CD4-positive, CD25-positive, alpha-beta regulatory T cell (primary cell): ENCODE data around the gene CRELD2. TPM values are rescaled to one million over a fixed set of nuclear protein-coding genes. Genes with fewer than 3 reads are reported as not detected.

Experiments used
- ATAC-seq, 2 donors: fragments of 150-1000 bp; cut with Tn5 transposase; one replicate each; pipeline ENCODE4 v1.10.0; 2021; ENCODE audit warnings: low read depth in 2 of 2, moderate number of reproducible peaks in 2 of 2, moderate library complexity in 1 of 2
- DNase-seq, 3 donors: peaks; one replicate each; pipeline versions ENCODE4 v3.0.0 to v3.0.0-alpha.2; 2012 to 2022; ENCODE audit warnings: mixed read lengths in 1 of 3
- H3K27ac ChIP-seq: one replicate; pipeline ENCODE4 v1.7.0; 2013; ENCODE audit warnings: mild to moderate bottlenecking, low read length; ENCODE audit not compliant: insufficient read depth, poor library complexity, severe bottlenecking
- H3K27me3 ChIP-seq: one replicate; pipeline ENCODE4 v1.7.0; 2013; ENCODE audit warnings: low read length; ENCODE audit not compliant: control insufficient read depth, insufficient read depth
- H3K36me3 ChIP-seq: one replicate; pipeline ENCODE4 v1.7.0; 2013; ENCODE audit warnings: mild to moderate bottlenecking, low read length, moderate library complexity; ENCODE audit not compliant: control insufficient read depth, insufficient read depth
- H3K4me1 ChIP-seq: 2 replicates; pipeline ENCODE4 v1.7.0; 2013; ENCODE audit warnings: mild to moderate bottlenecking, low read length; ENCODE audit not compliant: insufficient read depth, control insufficient read depth, poor library complexity, severe bottlenecking
- H3K4me3 ChIP-seq: one replicate; pipeline ENCODE4 v1.7.0; 2013; ENCODE audit warnings: low read depth, mild to moderate bottlenecking, low read length, moderate library complexity
- H3K9me3 ChIP-seq, 2 experiments: 1 replicate in 1 of 2; 2 replicates in 1 of 2; pipeline ENCODE4 v1.7.0; 2013; ENCODE audit warnings: low read length in 2 of 2, mild to moderate bottlenecking in 1 of 2, moderate library complexity in 1 of 2; ENCODE audit not compliant: control insufficient read depth in 2 of 2
- H3K27ac Mint-ChIP-seq, 3 donors: one replicate each; pipeline ENCODE4 v1.8.0; 2020 to 2022; ENCODE audit warnings: mild to moderate bottlenecking in 3 of 3, mixed read lengths in 3 of 3, moderate library complexity in 2 of 3
- H3K27me3 Mint-ChIP-seq: one replicate; pipeline ENCODE4 v1.8.0; 2022; ENCODE audit warnings: mild to moderate bottlenecking, mixed read lengths
- H3K36me3 Mint-ChIP-seq: one replicate; pipeline ENCODE4 v1.8.0; 2020; ENCODE audit warnings: mixed read lengths
- H3K4me1 Mint-ChIP-seq, 4 donors: one replicate each; pipeline ENCODE4 v1.8.0; 2020 to 2022; ENCODE audit warnings: mixed read lengths in 4 of 4, mild to moderate bottlenecking in 1 of 4
- H3K4me3 Mint-ChIP-seq, 4 donors: one replicate each; pipeline ENCODE4 v1.8.0; 2020 to 2022; ENCODE audit warnings: mild to moderate bottlenecking in 4 of 4, mixed read lengths in 4 of 4, moderate library complexity in 3 of 4
- H3K9me3 Mint-ChIP-seq, 7 donors: one replicate each; pipeline ENCODE4 v1.8.0; 2020 to 2022; ENCODE audit warnings: mixed read lengths in 7 of 7, mild to moderate bottlenecking in 3 of 7, moderate library complexity in 2 of 7
- polyA plus RNA-seq, 4 donors: library from polyadenylated mRNA; unstranded; fragments of 300-500 nt; fragmentation: Illumina TruSeq; gene quantifications; one replicate each; pipeline ENCODE4 v1.2.3, GENCODE V29; 2021
- total RNA-seq: library from RNA; stranded (reverse); gene quantifications from one replicate; pipeline ENCODE4 v1.2.3, GENCODE V29; 2022

The CRELD2 gene
- total and polyA plus RNA-seq, 5 donors from 2014 or later = 22.4 to 38.2 (median 37.8) TPM

DNA sequence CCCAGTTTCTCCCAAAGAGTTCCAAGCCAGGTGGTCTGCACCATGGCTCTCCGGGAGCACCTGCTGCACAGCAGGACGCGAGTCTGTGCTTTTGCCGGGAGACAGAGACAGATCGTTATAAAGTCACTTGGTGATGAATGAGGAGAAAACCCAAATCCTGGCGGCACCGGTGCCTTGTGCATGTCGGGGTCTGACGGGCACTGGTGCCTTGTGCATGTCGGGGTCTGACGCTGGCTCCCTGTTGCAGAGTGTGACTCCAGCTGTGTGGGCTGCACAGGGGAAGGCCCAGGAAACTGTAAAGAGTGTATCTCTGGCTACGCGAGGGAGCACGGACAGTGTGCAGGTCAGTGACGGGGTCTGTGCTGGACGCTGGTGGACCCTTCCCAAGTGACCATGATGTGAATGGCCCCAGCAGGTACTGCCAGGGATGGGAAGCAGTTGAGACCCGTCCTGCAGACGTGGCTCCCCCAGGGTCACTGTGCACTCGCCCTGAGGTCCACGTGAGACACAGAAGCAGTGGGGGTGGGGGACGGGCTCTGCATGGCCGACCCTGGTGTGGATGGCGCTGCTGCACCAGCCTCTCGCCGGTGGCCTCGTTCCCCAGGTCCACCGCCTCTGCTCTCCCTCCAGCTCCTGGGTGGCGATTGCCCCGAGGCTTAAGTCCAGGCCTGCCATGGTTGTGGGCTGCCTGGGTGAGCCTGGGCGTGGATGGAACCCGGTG, 5.8 kb downstream of the CRELD2 start:
- ATAC-seq (no peak), DNase-seq (no peak)
- Histone ChIP-seq H3K27ac (peak overlapping the region; percentile 30), H3K4me3 (no peak overlapping the region), H3K36me3 (peaks cover 3% of the 10 kb centered on the region), H3K9me3 (no peaks in the 10 kb centered on the region), H3K27me3 (no peaks in the 10 kb centered on the region), H3K4me1 (peaks cover 25% of the 10 kb centered on the region)
- Mint-ChIP-seq H3K4me1 (peaks cover 9 to 39% (median 28%) of the 10 kb centered on the region in 4 donors), H3K27ac (peak overlapping the region in 1 of 3 donors; percentile 64), H3K4me3 (peak overlapping the region in 3 of 4 donors; percentile 43 to 80 (median 54)), H3K36me3 (peaks cover 7% of the 10 kb centered on the region), H3K9me3 (no peaks in the 10 kb centered on the region), H3K27me3 (no peaks in the 10 kb centered on the region)

DNA sequence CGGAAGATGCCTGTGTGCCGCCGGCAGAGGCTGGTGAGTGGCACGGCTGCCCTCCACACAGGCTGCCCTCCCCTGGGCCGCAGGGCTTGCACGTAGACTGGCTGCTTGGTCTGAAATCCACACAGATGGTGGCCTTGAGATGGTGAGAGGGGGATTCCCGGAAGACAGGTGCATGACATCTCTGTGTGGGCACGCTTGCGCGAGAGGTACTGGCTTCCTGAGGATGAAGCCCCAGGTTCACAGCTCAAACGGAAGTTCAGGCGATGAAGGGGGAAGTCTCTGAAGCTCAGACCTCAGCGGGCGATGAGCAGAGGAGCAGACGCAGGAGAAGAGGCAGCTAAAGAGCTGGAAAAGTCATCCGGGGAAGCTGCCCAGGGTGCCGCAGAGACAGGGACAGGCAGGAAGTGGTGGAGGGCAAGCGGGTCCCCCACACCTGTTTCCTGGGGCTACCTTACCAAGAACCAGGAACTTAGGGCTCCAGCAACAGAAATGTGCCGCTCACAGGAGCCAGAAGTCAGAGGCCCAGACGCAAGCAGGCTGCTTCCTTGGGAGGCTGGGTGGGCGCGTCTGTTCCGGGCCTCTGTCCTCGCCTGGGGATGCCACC, 7.2 kb downstream of the CRELD2 start:
- Mint-ChIP-seq H3K36me3 (peaks cover 7% of the 10 kb centered on the region), H3K27ac (peak overlapping the region; percentile 96 to 99 (median 98)), H3K9me3 (no peaks in the 10 kb centered on the region), H3K4me3 (peak overlapping the region; percentile 83 to 91 (median 86)), H3K4me1 (peaks cover 9 to 35% (median 22%) of the 10 kb centered on the region in 4 donors), H3K27me3 (no peaks in the 10 kb centered on the region)
- no peaks in the 10 kb centered on the region for H3K27me3 ChIP-seq
- DNase-seq = peak; percentile 72 to 89 (median 77)
- peaks cover 33% of the 10 kb centered on the region for H3K4me1 ChIP-seq
- peak overlapping the region; percentile 94 for H3K27ac ChIP-seq
- no peaks in the 10 kb centered on the region for H3K9me3 ChIP-seq
- H3K36me3 ChIP-seq = no peaks in the 10 kb centered on the region
- peak overlapping the region; percentile 73 for H3K4me3 ChIP-seq
- ATAC-seq = peak; percentile 78 to 80

DNA sequence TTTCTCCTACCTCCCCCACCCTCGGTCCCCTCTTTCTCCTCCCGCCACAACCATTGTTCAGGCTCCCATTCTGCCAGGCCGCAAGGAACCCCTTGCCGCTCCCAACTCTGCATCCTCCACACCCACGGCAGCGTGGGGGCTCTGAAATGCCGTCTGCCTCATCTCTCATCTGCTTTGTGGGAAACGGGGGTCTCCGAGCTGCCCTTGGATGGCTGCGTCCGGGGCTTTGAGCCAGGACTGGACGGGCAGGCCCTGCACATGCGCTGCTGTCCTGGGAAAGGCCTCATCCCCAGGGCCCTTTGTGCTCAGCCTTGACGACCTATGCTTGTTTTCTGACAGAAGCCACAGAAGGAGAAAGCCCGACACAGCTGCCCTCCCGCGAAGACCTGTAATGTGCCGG, 8.5 kb downstream of the CRELD2 start:
- H3K27ac ChIP-seq = no peak overlapping the region
- no peak overlapping the region for H3K4me3 ChIP-seq
- H3K36me3 ChIP-seq = no peaks in the 10 kb centered on the region
- DNase-seq = no peak
- H3K9me3 ChIP-seq = no peaks in the 10 kb centered on the region
- no peak for ATAC-seq
- peak overlapping the region; percentile 33 to 77 (median 54) for H3K4me3 Mint-ChIP-seq
- peaks cover 14 to 42% (median 25%) of the 10 kb centered on the region in 4 donors for H3K4me1 Mint-ChIP-seq
- peak overlapping the region; percentile 20 to 92 (median 83) for H3K27ac Mint-ChIP-seq
- no peaks in the 10 kb centered on the region for H3K9me3 Mint-ChIP-seq
- H3K36me3 Mint-ChIP-seq = peaks cover 7% of the 10 kb centered on the region
- H3K27me3 Mint-ChIP-seq = no peaks in the 10 kb centered on the region
- H3K27me3 ChIP-seq = no peaks in the 10 kb centered on the region
- peaks cover 46% of the 10 kb centered on the region for H3K4me1 ChIP-seq

DNA sequence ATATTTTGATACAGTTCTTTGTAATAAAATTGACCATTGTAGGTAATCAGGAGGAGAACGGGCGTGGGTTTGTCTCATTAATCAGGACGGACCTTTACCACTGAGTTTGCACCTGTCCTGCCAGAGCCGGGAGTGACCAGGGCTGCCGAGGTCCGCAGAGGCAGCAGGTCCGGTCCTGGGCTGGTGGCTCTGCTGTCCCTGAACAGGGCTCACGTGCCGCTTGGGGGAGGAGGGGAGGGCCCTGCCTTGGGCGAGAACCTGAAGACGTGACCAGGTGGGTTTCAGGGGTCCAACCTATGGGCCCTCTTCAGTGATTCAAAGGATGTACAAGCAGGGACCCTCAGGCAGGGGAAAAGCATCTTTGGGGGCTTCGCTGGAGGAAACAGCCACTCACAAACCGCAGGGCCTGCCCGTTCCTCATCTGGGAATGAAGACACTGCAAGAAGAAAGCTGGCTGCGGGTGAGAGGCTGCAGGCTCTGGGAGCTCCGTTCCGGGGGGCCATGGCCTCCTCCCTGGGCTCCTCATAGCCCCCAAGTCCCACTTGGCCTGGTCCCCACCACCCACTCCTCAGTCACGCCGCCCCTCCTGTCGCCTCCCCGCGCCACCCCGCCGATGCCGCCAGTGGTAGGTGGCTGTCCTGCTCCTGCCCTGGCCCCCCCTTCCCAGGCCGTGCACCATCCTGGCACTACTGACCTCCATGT, 9.2 kb downstream of the CRELD2 start:
- no peak overlapping the region for H3K4me3 ChIP-seq
- no peaks in the 10 kb centered on the region for H3K36me3 ChIP-seq
- Mint-ChIP-seq H3K9me3 (no peaks in the 10 kb centered on the region), H3K27ac (peak overlapping the region; percentile 20 to 92 (median 83)), H3K4me3 (peak overlapping the region in 2 of 4 donors; percentile 54 to 77), H3K4me1 (peaks cover 14 to 47% (median 25%) of the 10 kb centered on the region in 4 donors), H3K36me3 (peaks cover 7% of the 10 kb centered on the region), H3K27me3 (no peaks in the 10 kb centered on the region)
- DNase-seq = no peak
- no peak for ATAC-seq
- H3K4me1 ChIP-seq = peaks cover 47% of the 10 kb centered on the region
- H3K9me3 ChIP-seq = no peaks in the 10 kb centered on the region
- H3K27me3 ChIP-seq = no peaks in the 10 kb centered on the region
- H3K27ac ChIP-seq = no peak overlapping the region

DNA sequence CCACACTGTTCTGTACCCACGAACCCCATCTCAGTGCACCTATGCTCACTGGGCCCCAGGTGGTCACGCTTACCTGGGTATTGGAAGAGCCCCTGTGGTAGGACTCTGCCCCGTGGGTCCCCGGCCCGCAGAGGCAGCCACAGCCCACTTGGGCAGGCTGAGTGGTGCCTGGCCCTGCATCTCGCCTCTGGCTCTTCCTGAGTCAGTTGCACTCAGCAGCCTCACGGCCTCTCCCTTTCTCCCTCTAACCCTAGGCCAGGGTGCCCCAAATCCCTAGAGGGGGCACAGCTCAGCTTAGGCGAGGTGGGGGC, 9.7 kb downstream of the CRELD2 start:
- Mint-ChIP-seq H3K4me1 (peaks cover 14 to 52% (median 29%) of the 10 kb centered on the region in 4 donors), H3K27me3 (no peaks in the 10 kb centered on the region), H3K4me3 (no peak overlapping the region), H3K27ac (peak overlapping the region in 1 of 3 donors; percentile 36), H3K36me3 (peaks cover 7% of the 10 kb centered on the region), H3K9me3 (no peaks in the 10 kb centered on the region)
- H3K4me3 ChIP-seq = no peak overlapping the region
- H3K4me1 ChIP-seq = peaks cover 49% of the 10 kb centered on the region
- H3K27ac ChIP-seq = no peak overlapping the region
- no peaks in the 10 kb centered on the region for H3K9me3 ChIP-seq
- H3K36me3 ChIP-seq = no peaks in the 10 kb centered on the region
- ATAC-seq (no peak), DNase-seq (no peak)
- no peaks in the 10 kb centered on the region for H3K27me3 ChIP-seq

DNA sequence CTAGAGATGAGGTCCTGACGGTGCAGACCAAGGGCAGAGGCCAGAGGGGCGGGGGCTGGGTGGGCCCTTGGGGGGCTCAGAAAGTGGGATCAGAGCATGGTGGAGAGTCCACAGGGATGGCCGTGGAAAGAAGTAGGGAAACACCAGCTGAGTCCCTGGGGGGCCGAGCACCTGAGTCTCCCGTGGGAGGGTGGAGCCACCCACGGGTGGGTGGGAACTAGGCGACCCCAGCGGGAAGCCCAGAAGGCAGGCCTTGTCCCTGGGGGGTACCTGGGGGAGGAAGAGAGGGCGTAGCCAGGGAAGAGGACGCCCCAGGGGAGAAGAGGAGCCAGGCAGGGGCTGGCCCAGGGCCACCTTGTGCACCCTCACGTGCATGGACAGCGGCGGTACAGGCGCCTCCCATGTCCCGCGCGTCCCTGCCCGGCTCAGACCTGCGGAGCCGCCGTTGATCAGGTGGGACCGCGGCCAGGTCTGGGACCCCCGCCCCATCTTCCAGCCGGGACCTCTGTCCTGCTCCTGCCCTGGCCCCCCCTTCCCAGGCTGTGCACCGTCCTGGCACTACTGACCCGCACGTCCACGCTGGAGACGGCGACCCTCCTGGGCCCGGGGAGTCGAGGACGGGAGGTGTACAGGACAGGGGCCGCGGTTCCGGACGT, 10.2 kb downstream of the CRELD2 start:
- no peak for DNase-seq
- Mint-ChIP-seq H3K9me3 (no peaks in the 10 kb centered on the region), H3K27ac (no peak overlapping the region), H3K27me3 (no peaks in the 10 kb centered on the region), H3K4me3 (peak overlapping the region in 1 of 4 donors; percentile 35), H3K4me1 (peaks cover 10 to 56% (median 34%) of the 10 kb centered on the region in 4 donors), H3K36me3 (peaks cover 7% of the 10 kb centered on the region)
- Histone ChIP-seq H3K9me3 (no peaks in the 10 kb centered on the region), H3K4me3 (no peak overlapping the region), H3K27me3 (no peaks in the 10 kb centered on the region), H3K4me1 (peaks cover 54% of the 10 kb centered on the region), H3K36me3 (no peaks in the 10 kb centered on the region), H3K27ac (no peak overlapping the region)
- ATAC-seq = no peak

DNA sequence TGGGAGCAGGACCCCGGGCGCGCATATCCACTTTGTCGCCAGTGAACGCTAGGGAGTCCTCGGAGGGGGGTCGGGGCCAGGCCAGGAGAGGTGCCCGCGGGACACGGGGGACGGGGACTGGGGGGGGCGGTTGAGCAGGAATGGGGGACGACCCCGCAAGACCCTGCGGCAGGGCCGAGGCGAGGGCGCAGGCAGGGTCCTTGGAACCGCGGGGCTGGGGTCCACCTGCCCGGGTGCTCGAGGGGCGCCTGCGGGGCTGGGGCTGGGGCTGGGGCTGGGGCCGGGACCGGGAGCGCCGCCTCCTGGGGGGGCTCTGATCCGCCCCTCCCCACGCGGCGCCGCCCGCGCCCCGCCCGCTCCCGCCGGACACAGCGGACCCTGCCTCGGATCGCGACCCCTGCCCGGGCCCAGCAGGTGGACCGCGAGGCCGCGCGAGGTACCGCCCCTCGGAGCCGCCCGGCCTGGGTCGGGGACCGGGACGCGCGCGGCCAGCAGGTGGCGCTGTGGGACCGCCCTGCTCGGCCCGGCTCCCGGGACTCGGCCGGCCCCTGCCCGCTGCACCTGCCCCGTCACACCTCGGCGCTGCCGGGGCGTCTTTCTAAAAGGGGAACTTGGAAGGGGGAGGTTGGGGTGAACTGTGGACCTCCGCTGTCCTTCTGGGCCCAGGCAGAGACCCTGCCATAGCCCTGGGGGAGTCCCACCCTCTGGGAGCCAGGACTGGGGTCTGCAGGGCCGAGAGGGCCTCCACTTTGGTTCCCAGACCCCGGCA, 11.0 kb downstream of the CRELD2 start:
- DNase-seq = peak; percentile 67 to 79 (median 69)

More for the DNA sequence above, 11.0 kb downstream of the CRELD2 start:
- peak; percentile 59 to 61 for ATAC-seq
- H3K27me3 ChIP-seq = no peaks in the 10 kb centered on the region
- H3K9me3 ChIP-seq = no peaks in the 10 kb centered on the region
- no peak overlapping the region for H3K27ac Mint-ChIP-seq
- peak overlapping the region in 1 of 4 donors; percentile 87 for H3K4me3 Mint-ChIP-seq
- H3K36me3 Mint-ChIP-seq = peaks cover 7% of the 10 kb centered on the region
- no peak overlapping the region for H3K4me3 ChIP-seq
- peak overlapping the region; percentile 60 for H3K27ac ChIP-seq
- H3K9me3 Mint-ChIP-seq = no peaks in the 10 kb centered on the region
- no peaks in the 10 kb centered on the region for H3K36me3 ChIP-seq
- H3K4me1 ChIP-seq = peaks cover 62% of the 10 kb centered on the region
- H3K27me3 Mint-ChIP-seq = no peaks in the 10 kb centered on the region
- H3K4me1 Mint-ChIP-seq = peaks cover 9 to 62% (median 32%) of the 10 kb centered on the region in 4 donors
